ENCODE measurements around the gene MINDY4B.

DNA sequence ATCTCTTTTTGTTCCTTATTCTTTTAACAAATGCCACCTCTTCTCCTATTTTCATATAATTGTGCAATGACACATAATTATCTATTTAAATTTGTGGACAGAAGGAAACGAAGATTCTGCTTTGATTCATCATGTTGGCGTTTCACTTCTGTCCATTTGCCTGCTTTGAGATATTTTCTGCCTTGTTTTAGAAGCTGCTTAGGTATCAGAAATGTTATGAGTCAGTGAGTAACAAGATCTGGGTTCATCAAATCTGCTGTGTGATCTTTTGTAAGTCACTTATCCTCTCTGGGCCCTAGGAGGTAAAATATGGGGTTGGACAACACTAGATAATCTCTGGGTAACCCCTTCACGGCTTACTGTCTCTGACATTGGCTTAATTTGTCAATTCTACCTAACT, 7.3 kb upstream of the MINDY4B start:
- TF ChIP-seq, protein P1, sequence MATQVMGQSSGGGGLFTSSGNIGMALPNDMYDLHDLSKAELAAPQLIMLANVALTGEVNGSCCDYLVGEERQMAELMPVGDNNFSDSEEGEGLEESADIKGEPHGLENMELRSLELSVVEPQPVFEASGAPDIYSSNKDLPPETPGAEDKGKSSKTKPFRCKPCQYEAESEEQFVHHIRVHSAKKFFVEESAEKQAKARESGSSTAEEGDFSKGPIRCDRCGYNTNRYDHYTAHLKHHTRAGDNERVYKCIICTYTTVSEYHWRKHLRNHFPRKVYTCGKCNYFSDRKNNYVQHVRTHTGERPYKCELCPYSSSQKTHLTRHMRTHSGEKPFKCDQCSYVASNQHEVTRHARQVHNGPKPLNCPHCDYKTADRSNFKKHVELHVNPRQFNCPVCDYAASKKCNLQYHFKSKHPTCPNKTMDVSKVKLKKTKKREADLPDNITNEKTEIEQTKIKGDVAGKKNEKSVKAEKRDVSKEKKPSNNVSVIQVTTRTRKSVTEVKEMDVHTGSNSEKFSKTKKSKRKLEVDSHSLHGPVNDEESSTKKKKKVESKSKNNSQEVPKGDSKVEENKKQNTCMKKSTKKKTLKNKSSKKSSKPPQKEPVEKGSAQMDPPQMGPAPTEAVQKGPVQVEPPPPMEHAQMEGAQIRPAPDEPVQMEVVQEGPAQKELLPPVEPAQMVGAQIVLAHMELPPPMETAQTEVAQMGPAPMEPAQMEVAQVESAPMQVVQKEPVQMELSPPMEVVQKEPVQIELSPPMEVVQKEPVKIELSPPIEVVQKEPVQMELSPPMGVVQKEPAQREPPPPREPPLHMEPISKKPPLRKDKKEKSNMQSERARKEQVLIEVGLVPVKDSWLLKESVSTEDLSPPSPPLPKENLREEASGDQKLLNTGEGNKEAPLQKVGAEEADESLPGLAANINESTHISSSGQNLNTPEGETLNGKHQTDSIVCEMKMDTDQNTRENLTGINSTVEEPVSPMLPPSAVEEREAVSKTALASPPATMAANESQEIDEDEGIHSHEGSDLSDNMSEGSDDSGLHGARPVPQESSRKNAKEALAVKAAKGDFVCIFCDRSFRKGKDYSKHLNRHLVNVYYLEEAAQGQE (IDR thresholded peaks at IDR 0.05; ENCODE audit: low read depth, low read length): no peak
- TF ChIP-seq RFX5 (IDR thresholded peaks at IDR 0.05; ENCODE audit: low read length): no peak
- TF ChIP-seq TAF1 (IDR thresholded peaks at IDR 0.05; ENCODE audit: borderline replicate concordance, low read depth, low read length): no peak
- no peak for TF ChIP-seq POLR2AphosphoS5 (IDR thresholded peaks at IDR 0.05; ENCODE audit: low read depth, low read length)
- no peak for TF ChIP-seq EP300 (IDR thresholded peaks at IDR 0.05; ENCODE audit: borderline replicate concordance in 1 of 2, low read depth in 1 of 2, low read length in 1 of 2)
- TF ChIP-seq, protein P2, sequence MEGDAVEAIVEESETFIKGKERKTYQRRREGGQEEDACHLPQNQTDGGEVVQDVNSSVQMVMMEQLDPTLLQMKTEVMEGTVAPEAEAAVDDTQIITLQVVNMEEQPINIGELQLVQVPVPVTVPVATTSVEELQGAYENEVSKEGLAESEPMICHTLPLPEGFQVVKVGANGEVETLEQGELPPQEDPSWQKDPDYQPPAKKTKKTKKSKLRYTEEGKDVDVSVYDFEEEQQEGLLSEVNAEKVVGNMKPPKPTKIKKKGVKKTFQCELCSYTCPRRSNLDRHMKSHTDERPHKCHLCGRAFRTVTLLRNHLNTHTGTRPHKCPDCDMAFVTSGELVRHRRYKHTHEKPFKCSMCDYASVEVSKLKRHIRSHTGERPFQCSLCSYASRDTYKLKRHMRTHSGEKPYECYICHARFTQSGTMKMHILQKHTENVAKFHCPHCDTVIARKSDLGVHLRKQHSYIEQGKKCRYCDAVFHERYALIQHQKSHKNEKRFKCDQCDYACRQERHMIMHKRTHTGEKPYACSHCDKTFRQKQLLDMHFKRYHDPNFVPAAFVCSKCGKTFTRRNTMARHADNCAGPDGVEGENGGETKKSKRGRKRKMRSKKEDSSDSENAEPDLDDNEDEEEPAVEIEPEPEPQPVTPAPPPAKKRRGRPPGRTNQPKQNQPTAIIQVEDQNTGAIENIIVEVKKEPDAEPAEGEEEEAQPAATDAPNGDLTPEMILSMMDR (IDR thresholded peaks at IDR 0.05): no peak

All from SK-N-SH (cell line).